HG03442 (cell line): ENCODE results near the gene NDE1.

Source experiments
- ATAC-seq: cut with Tn5 transposase; IDR thresholded peaks from one replicate; pipeline ENCODE4 v1.9.1; 2021; ENCODE audit warnings: mild to moderate bottlenecking, moderate library complexity; ENCODE audit not compliant: unreplicated experiment

NDE1 gene

DNA sequence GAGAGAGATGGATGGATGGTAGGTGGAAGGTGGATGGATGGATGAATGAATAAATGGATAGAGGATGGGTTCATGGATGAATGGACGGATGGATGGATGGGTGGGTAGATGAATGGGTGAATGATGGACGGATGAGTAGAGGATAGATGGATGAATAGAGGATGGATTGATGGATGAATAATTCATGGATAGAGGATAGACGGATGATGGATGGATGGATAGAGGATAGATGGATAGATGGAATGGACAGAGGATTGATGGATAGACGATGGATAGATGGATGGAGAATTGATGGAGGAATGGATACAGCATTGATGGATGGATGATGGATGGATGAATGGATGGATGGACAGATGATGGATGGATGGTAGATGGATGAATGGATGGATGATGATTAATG is 115.1 kb downstream of the NDE1 start:
- ATAC-seq, result no peak

DNA sequence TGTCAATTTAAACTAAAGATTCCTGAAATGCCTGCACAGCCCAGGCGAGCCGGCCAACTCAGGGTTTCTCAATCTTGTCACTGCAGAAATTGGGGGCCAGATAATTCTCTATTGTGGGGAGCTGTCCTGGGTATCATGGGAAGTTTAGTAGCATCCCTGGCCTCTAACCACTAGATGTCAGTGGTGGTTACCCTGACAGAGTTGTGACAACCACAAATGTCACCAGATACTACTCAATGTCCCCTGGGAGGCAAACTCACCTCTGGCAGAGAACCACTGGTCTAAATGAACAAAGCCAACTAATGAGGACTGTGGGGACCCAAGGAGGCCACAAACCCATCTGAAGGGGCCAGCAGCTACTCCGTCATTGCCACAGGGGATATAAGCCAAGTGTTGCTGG is 115.8 kb downstream of the NDE1 start:
- peak; percentile 75 for ATAC-seq

DNA sequence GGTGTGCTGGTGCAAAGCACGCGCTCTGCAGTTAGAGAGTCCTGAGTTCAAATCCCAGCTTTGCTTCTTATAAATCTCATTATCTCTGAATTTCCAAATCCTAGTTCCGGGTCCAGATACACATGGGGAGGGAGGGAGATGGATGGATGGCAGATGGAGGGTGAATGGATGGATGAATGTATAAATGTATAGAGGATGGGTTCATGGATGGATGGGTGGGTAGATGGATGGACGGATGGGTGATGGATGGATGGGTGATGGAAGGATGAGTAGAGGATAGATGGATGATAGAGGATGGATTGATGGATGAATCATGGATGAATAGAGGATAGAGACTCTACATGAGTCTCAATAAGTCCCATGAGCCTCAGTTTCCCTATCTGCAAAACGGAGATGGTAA is 116.9 kb downstream of the NDE1 start:
- ATAC-seq, result no peak

DNA sequence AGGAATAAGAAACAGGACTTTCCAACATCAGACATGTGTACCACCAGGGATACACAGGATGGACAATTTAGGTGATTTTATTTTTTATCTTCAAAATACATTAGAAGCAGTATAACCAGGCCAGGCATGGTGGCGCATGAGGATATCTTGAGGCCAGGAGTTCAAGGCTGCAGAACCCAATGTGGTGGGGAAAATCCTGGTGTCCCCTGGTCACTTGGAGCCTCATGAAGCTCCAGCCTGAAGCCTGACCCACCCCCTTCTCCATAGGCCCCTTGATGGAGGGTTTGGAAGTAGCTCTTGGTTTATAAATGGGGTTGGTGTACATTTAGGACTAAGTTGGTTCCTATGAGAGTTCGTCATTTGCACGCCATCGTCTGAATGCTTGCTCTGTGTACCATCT is 118.2 kb downstream of the NDE1 start:
- no peak for ATAC-seq

DNA sequence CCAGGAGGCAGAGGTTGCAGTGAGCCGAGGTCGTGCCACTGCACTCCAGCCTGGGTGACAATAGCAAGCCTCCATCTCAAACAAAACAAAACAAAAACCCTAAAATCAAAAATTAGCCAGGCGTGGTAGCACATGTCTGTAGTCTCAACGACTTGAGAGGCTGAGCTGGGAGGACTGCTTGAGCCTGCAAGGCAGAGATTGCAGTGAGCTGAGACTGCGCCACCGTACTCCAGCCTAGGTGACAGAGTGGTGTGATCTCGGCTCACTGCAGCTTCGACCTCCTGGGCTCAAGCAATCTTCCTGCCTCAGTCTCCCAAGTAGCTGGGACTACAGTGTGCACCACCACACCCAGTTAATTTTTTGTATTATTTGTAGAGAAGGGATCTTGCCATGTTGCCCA is 119.2 kb downstream of the NDE1 start:
- no peak for ATAC-seq

DNA sequence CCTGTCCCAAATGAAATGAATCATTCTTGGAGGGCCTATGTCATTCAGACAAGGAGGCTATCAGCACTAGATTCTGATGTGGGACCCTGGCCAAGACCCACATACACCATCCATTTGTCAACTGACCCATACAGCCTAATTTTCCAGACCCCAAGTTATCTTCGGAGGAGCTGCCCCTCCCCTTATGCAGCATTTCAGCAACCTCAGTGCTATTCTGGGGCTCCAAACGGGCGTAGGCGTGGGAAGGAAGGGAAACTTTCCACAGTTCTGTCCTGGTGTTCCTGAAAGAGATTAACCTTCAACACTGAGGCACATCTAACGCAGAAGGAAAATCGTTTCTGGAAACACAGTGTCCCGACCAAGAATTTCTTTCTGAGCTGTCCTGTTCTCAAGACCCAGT is 120.1 kb downstream of the NDE1 start:
- ATAC-seq, result no peak

DNA sequence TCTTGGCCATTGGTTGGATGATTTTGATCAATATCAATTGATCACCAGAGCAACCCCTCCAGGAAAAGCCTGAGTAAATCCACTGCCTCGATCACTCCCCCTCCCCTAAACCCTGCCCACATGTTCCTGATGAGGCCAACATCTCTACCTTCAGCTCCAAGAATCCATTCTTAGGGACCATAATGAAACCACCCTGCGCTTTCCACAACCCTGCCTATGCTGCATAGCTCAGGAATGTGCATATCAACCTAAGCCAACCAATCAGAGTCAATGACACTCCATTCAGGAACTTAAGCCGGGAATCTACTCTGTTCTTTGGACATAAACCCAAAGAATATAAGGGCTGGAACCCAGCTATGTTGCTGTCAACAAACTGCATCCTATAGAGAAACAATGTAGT is 120.5 kb downstream of the NDE1 start:
- ATAC-seq, result no peak

DNA sequence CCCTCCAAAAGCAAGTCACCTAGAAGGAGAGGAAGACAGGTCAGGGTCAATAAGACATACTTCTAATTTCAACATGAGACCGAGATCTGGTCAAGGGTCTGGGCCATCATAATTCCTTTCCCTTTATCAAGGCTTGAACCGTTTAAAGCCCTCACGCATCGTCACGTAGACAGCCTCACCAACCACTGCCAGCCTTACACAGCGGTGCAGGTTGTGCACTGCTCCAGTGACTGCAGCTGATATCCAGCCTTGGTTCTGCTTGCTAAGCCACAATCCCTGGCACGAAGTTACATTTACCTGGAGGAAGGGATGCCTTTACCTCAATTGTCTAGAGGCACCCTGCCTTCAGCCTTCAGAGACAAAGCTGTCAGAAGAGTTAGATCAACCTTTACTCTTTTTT is 121.6 kb downstream of the NDE1 start:
- ATAC-seq, result no peak

DNA sequence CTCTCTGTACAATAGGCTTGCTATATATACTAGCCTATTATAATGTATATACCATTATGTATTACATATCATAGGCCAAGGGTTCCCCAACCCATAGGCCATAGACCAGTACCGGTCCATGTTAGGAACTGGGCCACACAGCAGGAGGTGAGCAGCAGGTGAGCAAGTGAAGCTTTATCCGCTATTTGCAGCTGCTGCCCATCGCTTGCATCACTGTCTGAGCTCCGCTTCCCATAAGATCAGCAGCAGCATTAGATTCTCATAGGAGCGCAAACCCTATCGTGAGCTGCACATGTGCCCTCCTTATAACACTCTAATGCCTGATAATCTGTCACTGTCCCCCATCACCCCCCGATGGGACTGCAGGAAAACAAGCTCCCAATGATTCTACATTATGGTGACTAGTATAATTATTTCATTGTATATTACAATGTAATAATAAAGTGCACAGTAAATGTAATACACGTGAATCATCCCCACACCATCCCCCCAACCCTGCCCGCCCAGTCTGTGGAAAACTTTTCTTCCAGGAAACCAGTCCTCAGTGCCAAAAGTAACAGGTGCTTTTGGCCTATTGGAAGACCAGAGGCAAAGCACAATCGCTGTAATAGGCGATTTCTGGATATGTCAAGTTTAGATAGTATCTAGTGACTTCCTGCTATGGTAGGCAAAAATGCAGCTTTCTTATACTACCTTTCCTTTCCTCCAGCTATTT is 122.7 kb downstream of the NDE1 start:
- ATAC-seq, result no peak

DNA sequence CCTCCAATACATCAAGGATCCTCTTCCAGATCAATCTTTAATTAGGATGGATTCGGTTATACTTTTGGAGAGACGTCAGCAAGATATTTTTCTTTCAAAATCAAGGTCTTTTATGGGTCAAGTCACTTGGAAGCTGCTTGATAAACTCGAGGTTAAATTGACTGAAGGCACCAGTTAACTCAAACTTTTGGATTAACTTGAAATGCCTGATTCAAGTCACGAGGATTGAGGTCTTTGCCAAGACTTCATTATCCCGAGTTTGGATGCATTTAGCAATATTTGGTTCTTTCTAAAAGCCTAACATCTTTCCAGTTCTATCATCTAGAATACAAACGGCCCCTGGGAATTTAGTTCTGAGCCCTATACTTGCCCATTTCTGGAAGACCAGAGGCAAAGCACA is 123.9 kb downstream of the NDE1 start:
- ATAC-seq, result no peak

DNA sequence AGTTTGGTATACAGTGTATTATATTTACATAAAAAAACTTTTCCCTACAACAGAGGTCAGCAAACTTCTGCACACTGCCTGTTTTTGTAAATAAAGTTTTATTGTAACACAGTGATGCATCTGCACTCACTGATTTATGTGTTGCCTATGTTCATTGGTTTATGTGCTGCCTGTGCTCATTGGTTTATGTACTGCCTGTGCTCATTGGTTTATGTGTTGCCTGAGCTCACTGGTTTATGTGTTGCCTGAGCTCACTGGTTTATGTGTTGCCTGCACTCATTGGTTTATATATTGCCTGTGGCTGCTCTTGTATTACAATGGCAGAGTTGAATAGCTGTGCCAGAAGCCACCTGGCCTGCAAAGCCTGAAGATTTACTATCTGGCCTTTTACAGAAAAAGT is 125.2 kb downstream of the NDE1 start:
- no peak for ATAC-seq

DNA sequence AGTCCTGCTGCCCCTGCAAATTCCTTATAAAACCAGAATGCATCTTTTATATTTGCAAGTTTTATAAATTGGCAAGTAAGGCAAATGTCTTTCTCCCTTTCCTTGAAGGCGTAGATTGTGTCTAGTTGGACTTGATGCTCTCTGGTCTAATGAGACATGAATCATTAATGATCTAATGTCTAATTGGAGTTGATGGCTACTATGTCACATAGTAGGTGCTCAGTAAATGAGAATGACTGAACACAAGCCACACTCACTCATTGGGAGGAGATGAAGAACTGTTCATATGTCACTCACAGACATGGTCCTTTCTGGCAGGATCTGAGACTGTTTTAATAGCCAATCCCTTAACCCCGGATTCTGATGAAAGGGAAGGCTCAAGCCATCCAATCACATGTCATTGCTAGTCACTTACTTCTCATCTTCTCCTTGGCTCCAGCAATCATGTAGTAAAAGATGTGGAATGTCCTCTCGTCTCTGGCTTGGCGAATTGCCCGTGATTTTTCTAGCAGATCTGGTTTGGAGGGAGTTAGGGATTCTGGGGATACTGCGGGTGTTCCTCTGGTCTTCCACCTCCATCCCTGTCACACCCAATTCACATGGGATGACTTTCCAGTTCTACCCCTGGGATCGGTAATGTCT is 125.7 kb downstream of the NDE1 start:
- ATAC-seq, result no peak
